HG02981 (cell line): Measurements from ENCODE around the gene TMEM30A.

Source experiments
- ATAC-seq: cut with Tn5 transposase; IDR thresholded peaks from one replicate; pipeline ENCODE4 v1.9.1; 2021; ENCODE audit warnings: mild to moderate bottlenecking, moderate library complexity; ENCODE audit not compliant: unreplicated experiment

TMEM30A gene

GRCh38 chr6:75266716-75267291, 17.8 kb downstream of the TMEM30A start:
- peak; percentile 70 for ATAC-seq

DNA sequence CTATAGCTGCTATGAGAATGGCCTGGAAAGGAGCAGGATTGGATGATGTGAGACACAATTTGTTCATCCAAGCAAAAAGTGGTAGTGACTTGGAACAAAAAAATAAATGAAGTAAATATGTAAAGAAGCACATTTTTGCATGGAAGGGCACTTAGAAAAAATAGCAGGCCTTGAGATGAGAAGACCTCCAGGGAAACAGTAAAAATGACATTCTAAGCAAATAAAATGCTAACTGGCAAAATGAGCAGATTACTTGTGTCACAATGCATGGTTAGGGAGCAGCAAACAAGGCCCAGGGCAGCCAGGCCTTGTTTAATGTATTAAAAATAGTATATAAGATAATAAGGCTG, 21.2 kb downstream of the TMEM30A start:
- ATAC-seq = no peak

- ATAC-seq = no peak
Measured at GRCh38 chr6:75262716-75263400, 21.7 kb downstream of the TMEM30A start.

GRCh38 chr6:75261299-75261698, 23.3 kb downstream of the TMEM30A start:
- no peak for ATAC-seq

DNA sequence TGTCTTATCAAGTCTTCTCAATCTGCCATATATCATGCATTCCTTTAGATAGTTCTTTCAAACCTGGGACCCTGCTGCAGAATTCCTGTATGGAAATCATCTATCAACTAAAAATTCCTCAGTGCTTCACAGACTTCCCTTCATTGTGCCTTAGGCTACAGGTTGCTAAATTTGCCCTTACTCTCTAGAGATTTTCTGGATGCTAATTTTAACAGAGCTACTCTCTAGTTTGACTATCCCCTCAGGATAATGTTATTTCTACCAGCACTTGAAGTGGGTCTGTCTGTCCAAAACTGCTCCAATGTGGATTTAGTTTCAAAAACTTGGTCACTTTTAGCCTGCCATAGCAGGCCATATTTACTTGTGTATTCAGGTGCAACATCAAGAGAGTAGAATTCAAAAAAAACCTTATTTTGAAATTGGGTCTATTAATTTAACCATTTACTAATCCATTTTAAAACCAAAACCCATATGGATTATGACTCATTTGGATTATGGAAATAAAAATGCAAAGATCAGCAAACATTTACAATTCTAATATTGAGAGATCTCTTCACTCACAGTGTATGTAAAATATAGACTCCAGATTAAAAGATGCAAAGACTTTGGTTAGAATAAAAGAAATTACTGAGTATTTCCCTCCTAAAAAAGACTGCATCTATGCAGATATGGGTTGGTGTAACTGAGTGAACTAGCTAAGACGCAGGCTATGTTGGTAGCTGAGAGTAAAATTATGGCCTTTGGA, 27.1 kb downstream of the TMEM30A start:
- no peak for ATAC-seq

GRCh38 chr6:75250552-75250951, 34.0 kb downstream of the TMEM30A start:
- ATAC-seq = no peak

DNA sequence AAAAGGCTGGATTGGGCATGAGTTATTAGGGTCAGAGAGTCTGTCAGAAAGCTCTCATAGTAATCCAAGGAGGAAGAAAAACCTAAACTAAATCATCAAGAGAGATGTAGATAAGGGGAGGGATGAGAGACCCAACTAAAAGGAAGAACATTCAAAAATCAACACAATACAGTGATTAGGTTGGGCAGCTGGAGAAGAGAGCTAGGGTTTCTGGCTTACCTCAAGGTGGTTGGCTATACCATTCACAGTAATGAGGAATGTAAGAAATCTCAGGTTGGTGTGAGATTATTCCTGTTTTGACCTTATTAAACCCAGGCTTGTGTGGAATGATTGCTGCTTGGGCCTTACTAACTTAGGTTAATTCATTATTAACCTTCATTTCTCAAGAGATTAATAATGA, 34.8 kb downstream of the TMEM30A start:
- ATAC-seq = no peak

DNA sequence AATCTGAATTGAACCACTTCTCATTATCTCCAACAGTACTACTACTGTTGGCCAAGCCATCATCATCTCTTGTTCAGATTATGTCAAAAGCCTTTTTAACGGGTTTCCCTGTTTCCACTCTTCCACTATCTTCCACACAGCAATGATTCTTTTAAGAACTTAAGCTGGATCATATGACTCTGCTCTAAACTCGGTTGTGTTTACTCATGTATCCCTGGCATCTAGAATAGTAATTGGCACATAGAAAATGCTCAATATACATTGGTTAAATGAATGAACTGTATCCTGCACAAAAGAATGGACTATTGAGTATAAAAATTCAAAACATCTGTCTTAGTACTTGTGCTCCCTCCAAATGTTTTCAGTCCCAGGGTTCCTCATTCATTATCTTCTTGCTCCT, 38.2 kb downstream of the TMEM30A start:
- ATAC-seq = no peak

DNA sequence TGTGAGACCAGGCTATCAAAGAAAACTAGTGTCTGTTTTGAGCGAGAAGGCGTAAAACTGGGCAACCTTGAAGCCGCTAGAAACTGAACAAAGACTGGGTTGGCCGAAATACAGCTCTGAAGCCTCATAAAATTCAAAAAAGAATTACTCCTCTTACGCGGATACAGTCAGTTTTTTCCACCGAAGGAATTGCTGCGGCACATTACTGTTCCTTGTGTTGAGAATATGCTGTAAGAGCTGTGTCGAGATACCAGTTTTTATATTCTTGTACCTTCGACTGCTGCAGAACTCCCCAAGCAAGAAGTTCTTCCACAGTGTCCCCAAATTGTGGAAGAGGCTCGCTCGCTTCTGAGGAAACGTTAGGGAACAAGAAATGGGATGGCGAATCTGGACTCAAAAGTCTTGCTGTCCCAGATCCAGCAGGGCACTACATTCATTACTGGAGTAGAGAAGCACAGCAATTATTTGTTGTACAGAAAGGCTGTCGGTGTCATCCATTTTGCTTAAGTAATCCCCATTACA, 40.5 kb downstream of the TMEM30A start:
- ATAC-seq = peak; percentile 12

DNA sequence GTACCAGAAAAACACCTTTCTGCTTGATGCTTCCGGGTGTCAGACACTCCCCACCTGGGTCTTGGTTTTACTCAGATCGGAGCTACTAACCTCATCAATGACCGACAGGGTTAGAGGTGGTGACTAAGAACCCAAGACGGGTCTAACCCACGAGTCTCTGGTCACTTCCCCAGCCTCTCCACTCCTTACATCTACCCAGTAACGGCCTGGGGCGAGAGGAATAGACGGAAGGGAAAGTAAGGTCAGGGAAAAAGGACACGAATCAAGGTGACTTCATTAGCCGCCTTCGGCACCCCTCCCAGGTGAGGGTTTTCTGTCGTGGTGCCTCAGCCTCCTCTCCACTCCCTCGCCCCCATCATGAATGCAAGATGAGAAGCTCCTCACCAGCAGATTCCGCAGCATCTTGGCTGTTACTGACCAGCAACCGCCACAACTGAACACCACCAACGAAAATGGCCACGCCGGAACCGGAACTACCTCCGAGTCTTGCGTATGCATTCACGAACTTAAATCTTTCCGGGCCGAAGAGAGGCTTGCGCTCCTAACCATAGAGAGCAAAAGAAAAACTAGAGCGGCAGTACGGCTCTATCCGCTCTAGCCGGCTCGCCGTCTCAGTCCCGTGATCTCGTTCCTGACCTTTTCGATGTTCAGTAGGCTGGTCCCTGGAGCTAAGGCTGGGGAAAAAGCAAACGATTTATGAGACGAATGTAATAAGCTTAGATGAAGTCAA, 41.1 kb downstream of the TMEM30A start, which contains the start of gene COX7A2:
Gene COX7A2 (minus strand): TSS at position 469 of the 730 bp plus-strand sequence. CDS start 67 bp downstream, at position 402.
- peak; percentile 94 for ATAC-seq

DNA sequence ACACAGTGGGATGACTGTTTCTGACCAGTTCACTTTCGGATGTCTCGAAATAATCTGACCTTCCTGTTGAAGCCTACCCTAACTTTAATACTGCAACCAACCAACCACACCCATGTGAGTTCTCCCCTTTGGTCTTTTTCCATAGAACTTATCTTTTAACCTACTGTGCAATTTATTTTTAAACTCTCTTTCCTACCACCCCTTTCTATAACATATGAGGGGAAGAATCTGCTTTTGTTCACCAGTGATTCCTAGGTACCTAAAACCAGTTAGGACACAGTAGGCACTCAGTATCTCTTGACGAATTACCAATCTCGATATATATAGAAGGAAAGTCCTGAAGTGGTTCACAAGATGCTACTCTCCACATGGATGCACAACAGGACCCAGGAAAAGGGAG, 48.0 kb downstream of the TMEM30A start:
- no peak for ATAC-seq

- no peak for ATAC-seq
Measured at GRCh38 chr6:75235271-75235670, 49.3 kb downstream of the TMEM30A start.

DNA sequence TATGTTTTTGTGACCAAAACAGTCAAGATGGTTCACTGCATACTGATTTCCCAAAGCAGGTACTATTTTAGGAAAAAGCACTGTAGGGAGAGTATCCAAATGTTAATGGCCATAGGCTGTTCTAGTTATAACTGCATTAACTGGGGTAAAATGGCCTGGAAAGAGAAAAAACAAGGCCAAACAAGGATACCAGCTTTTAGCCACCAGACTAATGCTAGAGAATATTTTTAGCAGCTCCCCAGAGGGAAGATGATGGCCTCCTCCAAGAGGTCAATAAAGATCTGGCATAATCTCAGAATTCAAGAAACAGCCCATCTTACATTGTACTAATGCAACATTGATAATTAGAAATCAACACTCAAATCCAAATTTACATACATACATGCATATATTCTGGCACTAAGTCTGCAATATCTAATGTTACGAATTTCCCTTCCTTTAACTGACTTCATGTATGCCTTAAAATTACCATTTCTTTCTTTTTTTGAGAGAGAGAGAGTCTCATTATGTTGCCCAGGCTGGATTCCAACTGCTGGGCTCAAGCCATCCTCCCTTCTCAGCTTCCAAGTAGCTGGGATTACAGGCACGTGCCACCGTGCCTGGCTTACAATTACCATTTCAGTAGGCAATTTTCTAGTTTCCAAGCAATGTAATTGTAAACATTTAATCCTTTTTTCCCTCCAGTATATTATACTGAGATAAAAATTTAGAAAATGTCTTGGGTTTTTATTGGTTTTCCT, 50.3 kb downstream of the TMEM30A start:
- no peak for ATAC-seq

DNA sequence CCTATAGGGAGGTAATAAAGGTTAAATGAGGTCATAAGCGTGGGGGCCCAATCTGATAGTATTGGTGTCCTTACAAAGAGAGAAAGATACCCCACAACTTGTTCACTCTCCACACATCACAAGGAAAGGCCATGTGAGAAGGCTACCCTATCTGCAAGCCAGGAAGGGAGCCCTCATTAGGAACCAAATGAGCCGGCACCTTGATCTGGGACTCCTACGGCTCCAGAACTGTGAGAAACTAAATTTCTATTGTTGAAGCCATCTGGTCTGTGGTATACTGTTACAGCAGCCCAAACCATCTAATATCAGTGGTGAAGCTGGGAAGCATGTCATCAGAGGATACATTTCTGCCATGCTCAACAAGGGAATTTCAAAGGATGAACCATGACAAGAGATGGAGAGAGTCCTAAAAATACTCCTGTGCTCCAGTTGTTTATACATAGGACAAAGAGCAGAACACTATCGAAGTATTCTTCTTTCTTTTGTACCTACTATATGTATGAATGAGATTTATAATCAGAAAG, 51.4 kb downstream of the TMEM30A start:
- no peak for ATAC-seq

GRCh38 chr6:75230484-75231325, 53.9 kb downstream of the TMEM30A start:
- ATAC-seq = no peak

- no peak for ATAC-seq
Measured at GRCh38 chr6:75224303-75224926, 60.2 kb downstream of the TMEM30A start.

DNA sequence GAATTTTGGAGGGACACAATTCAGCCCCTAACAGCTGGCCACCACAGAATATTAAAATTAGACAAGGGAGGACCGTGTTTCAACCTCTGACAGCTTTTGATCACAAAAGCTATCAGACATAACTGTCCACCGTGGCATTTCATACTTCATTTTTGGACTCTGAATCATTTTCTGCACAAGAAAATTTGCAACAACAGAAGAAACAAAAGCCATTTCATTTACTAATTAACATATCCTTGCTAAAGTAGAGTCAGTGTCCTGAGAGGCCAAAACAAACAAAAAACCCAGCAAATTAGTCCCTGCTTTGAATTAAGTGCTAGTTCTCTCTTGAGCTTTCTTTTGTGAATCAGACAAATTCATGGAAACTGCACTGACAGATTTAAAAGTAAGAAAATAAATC, 61.2 kb downstream of the TMEM30A start:
- no peak for ATAC-seq

DNA sequence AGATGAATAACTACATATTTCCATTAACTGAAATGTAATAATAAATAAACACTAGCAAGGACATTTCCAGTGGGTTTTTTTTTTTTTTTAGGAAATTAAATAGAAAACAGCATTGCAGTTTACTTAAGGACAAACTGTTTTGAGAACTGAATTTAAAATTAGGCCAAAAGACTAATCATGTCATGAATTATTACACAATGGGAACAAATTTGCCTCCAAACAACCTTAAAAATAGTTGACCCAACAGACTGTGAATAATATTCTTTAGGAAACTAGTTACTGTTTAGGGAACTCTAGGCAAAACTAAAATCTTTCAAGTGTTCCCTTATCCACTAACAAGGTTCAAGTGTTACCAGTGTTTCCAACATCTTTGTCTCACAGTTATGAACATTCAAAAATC, 62.3 kb downstream of the TMEM30A start:
- ATAC-seq = no peak

GRCh38 chr6:75221116-75221515, 63.5 kb downstream of the TMEM30A start:
- ATAC-seq = no peak
